NK-92 (cell line): Measurements from ENCODE around the gene SELENOI.
"Not testable (repeated sequence)": the region's sequence is repeated elsewhere in the genome, so short reads cannot be mapped to it uniquely, and the experiment has no call there.

ENCODE experiments used
- DNase-seq: peaks from one replicate; lab custom pipeline; 2025; ENCODE audit not compliant: unreplicated experiment; lab: John Stamatoyannopoulos, UW

SELENOI gene

DNA sequence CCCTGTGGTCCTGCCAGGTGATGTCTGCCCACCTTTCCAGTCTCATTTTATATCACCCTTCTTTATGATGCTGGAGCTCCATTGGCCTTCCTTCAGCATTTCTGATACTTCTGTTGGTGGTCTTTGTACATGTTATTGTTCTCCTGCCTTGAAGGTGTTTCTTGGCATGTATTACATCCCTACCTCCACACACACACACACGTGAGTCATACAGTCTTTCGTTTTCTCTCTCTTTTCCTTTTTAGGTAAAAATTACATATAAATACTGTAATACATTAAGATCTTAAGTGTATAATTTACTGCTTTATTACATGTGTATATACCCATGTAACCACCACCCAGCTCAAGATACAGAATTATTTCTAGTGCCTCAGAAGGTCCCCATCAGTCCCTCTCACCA is 10.8 kb downstream of the SELENOI start:
- no peak for DNase-seq

DNA sequence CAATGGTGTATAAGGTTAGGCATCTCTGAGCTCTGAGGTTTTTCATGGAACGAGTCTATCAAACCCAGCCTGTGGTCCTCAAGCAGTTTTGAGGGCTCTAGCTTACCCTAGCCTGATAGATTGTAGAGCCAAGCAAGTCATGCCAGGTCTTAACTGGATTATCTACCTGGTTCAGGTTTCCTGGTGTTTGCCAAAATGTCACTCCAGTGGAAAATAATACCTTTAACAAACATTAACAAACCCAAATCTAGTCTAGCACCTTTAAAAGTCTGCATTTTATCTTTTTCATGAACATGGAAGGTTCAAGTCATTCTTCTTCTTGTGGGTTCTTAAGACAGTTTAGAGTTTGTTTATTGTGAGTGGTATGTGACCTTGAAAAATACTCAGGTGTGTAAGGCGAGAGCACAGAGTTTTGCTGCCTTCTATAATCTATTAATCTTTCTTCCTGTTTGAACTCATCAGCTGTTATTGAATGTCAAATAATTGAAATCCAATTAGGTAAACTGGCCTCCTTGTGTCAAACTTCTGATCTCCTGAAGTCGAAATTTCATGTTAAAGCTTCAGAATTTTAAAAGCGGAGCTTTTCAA is 14.0 kb downstream of the SELENOI start:
- DNase-seq = no peak

DNA sequence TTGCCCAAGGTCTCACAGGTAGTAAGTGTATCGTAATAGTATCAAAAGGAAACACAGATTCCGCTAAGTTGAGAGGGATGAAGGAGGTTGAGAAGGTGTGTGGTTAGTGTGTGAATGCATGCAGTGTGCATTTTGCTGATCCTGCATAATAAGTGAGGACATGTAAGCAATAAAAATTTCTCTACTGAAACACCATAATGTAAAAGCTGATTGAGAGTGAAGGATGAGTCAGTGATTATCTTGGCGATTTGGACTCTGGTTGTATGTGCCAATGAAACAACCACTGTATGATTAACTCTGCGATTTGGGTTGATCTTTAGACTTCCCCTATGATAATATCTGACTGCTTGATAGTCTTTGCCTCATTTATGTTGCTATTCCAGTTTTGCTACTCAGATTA is 17.4 kb downstream of the SELENOI start:
- no peak for DNase-seq

DNA sequence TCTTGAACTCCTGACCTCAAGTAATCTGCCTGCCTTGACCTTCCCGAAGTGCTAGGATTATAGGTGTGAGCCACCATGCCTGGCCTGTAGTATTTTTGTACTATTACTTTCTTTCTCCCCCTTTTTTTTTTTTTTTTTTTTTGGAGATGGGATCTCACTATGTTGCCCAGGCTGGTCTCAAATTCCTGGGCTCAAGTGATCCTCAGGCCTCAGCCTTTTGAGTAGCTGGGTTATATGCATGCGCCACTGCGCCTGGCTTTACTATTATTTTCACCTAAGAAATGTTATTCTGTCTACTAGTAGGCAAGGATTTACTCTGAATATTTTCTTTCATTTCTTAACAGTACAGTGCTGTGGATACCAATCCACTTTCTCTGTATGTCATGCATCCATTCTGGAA is 18.0 kb downstream of the SELENOI start:
- no peak for DNase-seq

DNA sequence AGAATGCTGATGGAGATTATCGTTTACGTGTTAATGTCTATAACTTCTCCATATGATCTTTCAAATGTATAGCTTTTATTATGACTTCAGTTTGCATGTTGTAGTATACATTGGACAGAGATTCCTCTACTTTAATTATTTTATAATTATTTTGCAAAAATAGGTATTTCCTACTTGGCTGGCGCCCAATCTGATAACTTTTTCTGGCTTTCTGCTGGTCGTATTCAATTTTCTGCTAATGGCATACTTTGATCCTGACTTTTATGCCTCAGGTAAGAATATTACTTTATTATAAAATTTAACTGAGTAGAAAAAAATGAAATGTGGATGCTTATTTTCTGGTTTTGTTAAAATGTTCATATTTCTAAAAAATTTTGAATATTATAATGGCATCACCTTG is 18.7 kb downstream of the SELENOI start:
- no peak for DNase-seq

DNA sequence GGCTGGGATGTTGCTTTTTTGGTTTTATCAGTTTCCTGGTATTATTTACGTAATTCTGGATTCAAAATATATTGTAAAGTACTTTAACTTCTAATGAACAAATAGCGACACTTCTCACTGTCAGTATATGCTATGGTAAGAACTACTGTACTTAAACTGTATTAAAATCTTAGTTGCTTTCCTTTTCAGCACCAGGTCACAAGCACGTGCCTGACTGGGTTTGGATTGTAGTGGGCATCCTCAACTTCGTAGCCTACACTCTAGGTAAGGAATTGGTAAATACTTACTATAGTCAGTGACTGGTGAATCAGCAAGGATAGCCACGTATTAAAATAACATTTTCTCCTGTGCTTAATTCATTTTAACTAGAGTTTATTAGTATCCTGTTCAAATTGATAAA is 21.0 kb downstream of the SELENOI start:
- DNase-seq = no peak

DNA sequence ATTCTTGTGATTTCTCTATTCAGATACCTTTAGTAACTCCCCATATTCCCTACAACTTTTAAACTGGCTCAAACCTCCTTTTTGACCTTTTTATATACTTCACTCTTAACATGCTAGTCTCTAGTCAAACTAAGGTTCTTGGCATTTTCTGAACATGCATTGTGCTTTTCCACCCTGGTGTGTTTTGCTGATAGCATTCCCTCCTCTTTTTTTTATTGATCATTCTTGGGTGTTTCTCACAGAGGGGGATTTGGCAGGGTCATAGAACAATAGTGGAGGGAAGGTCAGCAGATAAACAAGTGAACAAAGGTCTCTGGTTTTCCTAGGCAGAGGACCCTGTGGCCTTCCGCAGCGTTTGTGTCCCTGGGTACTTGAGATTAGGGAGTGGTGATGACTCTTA is 23.7 kb downstream of the SELENOI start:
- DNase-seq = not testable (repeated sequence)

DNA sequence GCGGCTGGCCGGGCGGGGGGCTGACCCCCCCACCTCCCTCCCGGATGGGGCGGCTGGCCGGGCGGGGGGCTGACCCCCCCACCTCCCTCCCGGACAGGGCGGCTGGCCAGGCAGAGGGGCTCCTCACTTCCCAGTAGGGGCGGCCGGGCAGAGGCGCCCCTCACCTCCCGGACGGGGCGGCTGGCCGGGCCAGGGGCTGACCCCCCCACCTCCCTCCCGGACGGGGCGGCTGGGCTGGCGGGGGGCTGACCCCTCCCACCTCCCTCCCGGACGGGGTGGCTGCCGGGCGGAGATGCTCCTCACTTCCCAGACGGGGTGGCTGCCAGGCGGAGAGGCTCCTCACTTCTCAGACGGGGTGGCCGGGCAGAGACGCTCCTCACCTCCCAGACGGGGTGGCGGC is 25.0 kb downstream of the SELENOI start:
- not testable (repeated sequence) for DNase-seq

DNA sequence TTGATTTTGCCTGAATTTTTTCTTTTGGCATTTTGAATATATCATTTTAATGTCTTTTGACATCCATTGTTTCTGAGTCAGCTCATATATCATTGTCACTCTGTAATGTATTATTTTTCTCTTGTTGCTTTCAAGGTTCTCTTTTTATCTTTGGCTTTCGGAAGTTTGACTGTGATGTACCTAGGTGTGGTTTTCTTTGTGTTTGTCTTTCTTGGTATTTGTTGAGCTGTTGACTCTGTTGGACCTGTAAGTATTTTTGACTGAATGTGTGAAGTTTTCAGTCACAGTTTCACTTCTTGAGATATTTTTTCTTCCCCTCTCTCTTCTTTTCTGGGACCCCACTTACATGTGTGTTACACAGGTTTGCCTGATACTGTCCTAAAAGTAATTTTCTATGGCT is 30.9 kb downstream of the SELENOI start:
- DNase-seq = no peak

DNA sequence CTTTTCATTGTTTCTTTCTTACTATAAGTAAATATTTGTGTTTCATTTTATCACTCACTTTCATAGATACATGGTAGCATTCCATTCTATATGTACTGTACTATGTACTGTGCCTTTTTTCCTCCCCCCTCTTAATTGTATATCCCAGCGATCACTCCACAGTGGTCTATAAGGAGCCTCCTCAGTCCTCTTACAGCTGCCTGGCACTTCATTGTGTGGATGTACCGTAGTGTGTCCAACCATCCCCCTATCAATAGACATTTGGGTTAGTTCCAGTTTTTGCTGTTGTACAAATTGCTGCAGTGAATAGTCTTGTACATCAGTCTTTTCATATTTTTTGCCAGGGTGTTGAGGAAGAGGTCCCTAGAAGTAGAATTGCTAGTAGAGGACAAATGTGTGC is 34.3 kb downstream of the SELENOI start:
- no peak for DNase-seq

DNA sequence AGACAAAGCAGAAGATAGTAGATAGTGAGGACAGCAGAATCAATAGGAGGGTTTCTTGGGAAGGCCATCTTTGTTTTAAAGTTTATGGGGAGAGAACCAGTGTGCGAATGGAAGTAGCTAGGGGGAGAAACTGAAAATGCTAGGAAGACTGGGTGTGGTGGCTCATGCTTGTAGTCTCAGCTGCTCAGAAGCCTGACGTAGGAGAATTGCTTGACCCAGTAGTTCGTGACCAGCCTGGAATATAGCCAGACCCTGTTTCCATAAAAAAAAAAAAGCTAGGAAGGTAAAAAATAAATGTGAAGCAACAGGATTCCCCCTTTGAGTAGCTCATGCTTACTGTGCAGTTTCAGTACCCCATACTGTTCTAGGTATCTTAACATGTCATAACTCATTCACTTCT is 36.6 kb downstream of the SELENOI start:
- no peak for DNase-seq

DNA sequence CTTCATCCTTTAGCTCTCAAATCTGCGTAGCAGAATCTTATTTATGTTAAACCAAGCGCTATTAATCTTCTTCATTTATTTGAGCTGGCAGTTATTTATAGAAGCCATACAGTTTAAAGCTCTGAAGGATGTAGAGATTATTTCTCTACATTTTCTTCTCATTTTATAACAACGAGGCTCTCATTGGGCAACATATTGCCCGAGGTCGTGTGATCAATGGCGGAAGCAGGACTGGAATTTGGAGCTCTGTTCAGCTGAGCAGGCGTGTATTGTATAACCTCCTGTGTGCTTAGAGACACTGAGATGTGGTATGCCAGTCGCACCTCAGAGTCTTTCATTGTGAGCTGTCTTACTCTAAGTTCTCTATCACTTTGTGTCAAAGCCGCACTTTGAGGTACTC is 38.2 kb downstream of the SELENOI start:
- no peak for DNase-seq

DNA sequence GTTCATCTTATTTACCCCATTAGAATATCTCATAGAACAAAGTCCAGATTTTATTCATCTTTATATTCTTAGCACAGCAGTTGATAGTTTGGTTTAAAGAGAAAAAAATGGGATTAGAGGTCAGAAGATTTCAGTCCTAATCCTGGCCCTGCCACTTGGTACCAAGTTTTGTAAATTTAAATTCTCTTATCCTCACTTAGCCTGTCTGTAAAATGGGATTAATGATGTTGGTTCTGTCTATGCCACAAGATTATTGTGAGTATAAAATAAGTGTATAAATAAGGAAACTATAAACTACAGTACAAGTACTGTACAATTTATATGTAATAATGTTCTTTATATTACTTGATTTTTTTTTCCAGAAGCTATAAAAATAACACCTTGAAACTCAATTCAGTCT is 38.7 kb downstream of the SELENOI start:
- DNase-seq = no peak

DNA sequence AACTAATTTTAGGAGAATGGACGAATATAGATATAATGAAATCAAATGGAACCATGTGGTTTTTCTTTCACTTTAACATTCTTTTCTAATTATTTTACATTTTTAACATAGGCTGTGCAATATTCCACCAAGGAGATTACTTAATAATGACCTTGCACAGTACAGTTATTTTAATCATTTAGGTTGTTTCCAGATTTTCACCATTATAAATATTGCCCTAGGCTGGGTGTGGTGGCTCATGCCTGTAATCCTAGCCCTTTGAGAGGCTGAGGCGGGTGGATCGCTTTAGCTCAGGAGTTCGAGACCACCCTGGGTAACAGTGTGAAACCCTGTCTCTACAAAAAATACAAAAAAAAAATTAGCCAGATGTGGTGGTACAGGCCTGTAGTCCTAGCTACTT is 41.2 kb downstream of the SELENOI start:
- no peak for DNase-seq

DNA sequence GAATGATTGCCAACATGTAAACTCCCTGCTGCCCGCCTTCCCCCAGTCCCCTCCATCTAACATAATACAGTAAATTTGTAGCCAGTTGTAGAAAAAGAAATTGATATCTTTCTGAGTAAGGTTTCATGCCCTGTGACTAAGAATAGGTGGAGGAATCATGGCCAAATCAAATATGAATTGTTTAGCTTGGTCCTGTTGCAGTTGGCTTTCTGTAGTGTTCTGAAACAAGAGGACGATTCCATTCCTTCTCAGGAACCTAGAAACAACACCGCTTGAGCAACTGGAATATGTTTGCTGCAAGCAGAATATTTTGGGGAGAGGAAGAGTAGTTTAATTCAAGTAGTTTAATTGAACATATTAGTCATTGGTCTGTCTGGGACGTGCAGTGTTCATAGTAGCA is 48.8 kb downstream of the SELENOI start:
- DNase-seq = no peak

DNA sequence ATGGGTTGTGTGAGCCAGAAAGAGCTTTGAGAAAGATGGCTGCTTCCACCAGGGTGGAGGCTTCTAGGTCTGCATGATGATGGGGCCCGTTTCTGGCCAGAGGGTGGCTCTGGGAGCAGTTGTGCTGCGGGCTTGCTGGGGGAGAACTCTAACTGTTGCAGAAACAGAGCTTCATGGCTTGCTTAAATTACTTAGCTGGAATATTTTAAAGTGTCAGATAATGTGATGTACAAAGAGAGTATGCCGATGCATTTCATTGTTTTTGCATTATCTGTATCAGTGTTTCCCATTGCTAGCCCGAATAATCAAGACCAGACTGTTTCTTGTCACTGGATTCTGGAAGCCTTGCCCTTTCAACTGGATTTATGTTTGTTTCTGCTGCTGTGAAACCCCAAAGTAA is 49.5 kb downstream of the SELENOI start:
- DNase-seq = no peak

DNA sequence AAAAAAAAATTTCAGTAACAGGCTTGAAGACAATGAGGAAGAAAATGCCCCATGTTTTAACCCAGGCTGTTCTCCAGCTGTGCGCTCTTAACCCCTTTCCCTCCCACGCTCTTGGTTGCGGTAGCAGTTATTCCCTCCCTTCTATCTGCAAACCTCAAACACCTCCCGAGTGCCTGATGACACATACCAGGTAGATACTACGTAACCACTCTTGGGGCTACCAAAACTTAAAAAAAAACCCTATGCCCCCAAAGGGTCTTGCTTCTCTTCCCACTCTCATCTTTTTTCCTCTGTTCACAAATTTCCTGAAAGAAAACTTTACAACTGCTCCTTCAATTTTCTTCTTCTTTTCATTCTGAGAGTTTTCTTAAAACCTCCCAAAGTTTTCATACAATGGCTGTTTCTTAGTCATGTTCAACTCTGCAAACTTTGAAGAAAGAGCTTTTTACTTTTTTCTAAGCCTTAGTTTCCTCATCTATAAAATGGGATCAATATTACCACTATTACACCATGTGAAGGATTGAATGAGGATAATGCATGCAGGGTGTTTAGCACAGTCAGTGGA is 50.9 kb downstream of the SELENOI start:
- DNase-seq = no peak

DNA sequence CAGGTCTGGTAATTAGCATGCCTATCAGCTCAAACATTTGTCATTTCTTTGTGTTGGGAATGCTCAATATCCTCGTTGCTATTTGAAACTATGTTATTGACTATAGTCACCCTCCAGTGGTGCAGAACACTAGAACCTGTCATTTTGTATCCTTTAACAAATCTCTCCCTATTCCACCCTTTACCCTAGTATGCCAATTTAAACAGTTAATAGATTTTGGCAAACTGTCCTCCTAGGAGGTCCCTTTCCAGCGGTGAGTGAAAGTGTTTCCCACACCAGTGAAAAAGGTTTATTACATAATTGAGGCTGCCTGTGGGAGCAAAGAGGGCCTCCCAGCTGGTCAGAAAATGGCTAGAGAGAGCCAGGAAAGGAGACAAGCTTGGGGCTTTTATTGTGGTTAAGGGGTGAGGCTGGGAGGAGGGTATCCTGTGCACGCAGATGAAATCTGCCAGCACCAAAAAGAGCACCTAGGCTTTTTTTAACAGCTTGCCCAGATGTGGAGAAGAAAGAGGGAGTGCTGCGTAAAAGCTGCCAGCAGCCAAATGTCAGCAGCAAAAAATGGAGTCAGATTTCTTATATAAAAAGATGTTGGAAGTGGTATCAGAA is 53.9 kb downstream of the SELENOI start:
- no peak for DNase-seq

DNA sequence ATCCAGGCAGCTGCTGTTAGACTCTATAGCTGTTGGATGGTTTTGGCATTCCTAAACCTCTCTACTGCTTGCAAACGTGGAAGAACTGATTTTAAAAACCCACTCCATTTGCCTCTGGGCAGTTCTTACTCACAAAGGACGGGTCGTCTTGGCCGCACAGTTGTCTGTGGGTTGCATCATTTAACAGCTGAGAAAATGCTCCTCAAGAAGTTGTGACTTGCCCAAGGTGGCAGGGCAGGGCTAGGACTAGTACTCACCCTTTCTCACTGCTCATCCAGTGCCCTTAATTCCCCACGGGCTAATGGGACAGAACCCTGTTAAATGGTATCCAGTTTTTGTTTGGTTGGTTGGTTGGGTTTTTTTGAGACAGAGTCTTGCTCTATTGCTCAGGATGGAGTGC is 54.8 kb downstream of the SELENOI start:
- no peak for DNase-seq

DNA sequence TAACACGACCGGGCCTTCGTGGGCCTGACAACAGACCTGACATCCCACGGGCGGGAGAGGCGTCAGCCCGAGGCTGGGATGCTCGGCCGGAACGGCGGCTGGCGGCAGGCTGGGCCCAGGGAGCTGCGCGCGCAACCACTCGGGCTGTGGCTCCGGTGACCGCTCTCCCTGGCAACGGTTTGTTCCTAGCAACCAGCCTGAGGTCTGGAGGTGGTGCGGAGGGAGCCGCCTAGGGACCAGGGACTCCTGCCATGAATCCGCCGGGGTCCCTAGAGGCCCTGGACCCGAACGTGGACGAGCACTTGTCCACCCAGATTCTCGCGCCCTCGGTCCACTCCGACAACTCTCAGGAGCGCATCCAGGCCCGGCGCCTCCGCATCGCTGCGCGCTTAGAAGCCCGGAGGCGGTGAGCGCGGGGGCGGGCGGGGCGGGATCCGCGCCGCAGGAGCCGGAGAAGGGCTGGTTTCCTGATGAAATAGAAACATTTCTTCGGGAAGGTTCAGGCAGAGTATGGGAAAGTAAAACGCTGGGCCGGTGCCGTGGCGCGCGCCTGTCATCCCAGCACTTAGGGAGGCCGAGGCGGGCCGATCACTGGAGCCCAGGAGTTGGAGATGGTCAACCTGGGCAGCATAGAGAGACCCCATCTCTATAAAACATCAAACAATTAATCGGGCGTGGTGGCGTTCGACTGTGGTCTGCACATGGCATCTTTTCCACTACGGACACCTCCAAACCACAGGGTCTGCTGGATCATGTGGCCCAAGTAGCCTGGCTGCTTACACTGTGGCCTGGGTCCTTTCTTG is 56.0 kb downstream of the SELENOI start, which contains the start of gene DRC1:
Gene DRC1, plus strand, starts transcription at position 182 of the 803 bp plus-strand sequence. Its CDS starts 70 bp downstream, at position 252.
- DNase-seq = no peak

DNA sequence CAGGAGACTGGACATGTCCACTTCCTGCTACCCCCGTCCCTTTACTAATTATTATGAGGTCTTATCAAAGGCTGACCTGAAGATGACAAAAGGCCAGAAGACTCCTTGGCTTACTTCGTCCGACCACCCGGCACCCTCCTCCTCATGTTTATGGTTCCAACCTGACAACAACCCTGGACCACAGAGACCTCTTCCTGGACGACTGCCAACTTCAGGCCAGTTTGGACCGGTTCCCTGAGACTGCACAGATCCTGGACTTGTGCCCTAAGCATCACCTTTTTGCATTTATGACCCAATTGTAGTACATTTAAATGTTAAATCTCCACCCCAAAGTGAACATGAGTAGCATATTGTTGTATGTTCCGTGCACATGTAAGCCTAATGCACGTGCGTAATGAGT is 61.6 kb downstream of the SELENOI start:
- DNase-seq = no peak

DNA sequence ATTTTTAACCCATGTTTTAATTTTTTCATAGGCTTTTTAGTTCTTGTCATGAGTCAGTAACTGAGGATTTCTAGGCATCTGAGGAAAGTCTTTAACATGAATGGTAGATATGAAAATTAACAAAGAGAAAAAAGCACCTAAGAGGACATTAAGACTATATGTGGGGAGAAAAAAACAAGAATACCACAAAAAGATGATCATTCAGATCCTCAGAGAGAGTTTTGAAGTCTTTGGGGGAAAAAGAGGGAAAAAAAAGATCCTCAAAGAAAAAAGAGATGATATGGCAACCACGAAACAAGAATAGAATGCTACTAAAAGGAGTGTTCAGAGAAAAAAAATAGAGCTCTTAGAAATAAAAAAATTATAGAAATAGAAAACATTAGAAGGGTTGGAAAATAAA is 63.8 kb downstream of the SELENOI start:
- DNase-seq = no peak
